ENCODE results near the gene SCLT1.
A peak's percentile ranks its signal among the peaks of the same experiment; 100 is the strongest.
"Not testable (repeated sequence)": the region's sequence is repeated elsewhere in the genome, so short reads cannot be mapped to it uniquely, and the experiment has no call there.

The SCLT1 gene

DNA sequence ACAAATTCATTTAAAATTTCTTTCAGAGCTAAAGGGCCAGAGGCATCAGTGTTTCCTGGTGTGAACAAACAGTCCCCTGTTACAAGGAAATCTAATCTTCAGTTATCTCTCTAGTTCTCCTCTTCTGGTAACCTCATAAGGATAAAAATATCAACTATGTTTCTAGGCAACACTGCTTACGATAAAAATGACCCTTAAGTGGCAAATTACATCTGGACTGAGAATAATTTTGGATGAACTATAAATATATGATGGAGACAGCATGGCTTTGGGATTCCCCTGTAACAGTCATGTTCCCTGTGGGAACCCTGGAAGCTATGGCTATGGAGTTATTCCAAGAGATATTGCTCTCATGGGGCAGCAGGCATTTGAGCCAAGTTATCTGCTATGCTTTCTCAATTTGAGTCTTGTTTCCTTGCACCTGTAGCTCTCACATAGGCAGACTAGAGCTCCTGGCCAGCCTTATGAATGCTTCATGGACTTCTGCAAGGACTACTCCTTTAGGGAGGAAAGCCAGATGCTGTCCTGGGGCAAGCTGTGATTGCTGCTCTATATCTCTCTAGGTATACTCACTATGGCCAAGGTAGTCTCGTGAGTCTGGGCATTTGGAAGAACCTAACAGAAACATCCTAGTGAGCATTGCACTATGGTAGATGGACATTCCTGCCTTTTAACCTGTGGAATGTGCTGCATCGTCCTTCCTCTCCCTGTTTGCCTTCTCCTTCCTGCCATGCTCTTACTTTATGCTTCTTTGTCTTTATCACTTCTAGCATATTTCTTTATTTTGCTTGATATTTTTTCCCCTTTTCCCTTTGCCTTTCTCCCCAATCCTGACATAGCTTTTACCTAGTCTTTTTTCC lies 16.9 kb upstream of the SCLT1 start:
- H3K4me1 ChIP-seq (ENCODE audit: insufficient read depth, low read length) = no peaks in the 10 kb centered on the region; the same call in 1 of the 2 replicates
- no peaks in the 10 kb centered on the region for H3K36me3 ChIP-seq (ENCODE audit: insufficient read depth, low read depth, low read length)
- no peak overlapping the region for H3K27ac ChIP-seq (ENCODE audit: low read length)
- H3K4me3 ChIP-seq (ENCODE audit: low read length) = no peak overlapping the region
- H3K27me3 ChIP-seq (ENCODE audit: insufficient read depth, low read length) = no peaks in the 10 kb centered on the region
- H3K9ac ChIP-seq (ENCODE audit: low read depth, low read length) = no peak overlapping the region
- H3K9me3 ChIP-seq (ENCODE audit: insufficient read depth, low read depth, low read length) = no peaks in the 10 kb centered on the region

GRCh38 chr4:129098531-129099001 lies 5.2 kb upstream of the SCLT1 start:
- Histone ChIP-seq H3K27me3 (ENCODE audit: insufficient read depth, low read length) (no peaks in the 10 kb centered on the region), H3K9me3 (ENCODE audit: insufficient read depth, low read depth, low read length) (no peaks in the 10 kb centered on the region), H3K4me1 (ENCODE audit: insufficient read depth, low read length) (no peaks in the 10 kb centered on the region), H3K9ac (ENCODE audit: low read depth, low read length) (no peak overlapping the region), H3K4me3 (ENCODE audit: low read length) (no peak overlapping the region), H3K27ac (ENCODE audit: low read length) (no peak overlapping the region), H3K36me3 (ENCODE audit: insufficient read depth, low read depth, low read length) (no peaks in the 10 kb centered on the region)

DNA sequence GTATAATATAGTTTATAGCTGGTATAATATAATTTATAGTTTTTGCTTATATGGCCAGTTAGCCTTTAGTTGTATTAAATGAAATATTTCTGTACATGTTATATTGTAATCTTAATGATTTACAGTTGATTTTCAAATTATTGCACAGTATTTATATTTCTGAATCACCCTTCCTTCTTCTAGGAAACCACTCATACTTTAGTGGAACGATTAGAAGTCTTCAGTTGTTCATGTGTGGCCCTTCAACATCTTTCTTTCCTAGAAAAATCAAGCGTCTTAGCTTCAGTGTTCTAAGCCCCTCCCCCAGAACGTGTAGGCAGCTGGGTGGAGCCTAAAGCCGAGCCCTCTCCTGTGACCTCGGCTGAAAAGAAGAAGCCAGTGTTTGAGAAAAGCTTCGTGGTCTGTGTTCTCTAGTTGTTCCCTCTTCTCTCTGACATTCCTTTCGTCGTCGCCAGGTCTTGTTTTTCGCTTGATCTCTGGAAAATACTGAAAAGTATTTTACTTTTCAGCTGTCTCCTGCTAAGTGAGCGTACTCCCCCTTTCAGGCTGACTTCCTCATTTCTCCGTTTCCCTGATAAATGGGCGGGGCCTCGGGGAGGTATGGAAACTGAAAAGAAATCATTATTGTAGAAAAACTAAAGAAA lies 2.6 kb upstream of the SCLT1 start, which contains the start of gene C4orf33:
Gene C4orf33 (plus strand): TSS at position 342 of the 644 bp plus-strand sequence. CDS start 6,459 bp downstream, outside the sequence.
- H3K9ac ChIP-seq (ENCODE audit: low read depth, low read length) = peak within 1 kb of the TSS; percentile 64; the same call in 1 of the 2 replicates
- no peaks in the 10 kb centered on the region for H3K27me3 ChIP-seq (ENCODE audit: insufficient read depth, low read length)
- H3K9me3 ChIP-seq (ENCODE audit: insufficient read depth, low read depth, low read length) = no peaks in the 10 kb centered on the region
- H3K4me3 ChIP-seq (ENCODE audit: low read length) = peak within 1 kb of the TSS; percentile 86
- peaks cover 4% of the 10 kb centered on the region for H3K4me1 ChIP-seq (ENCODE audit: insufficient read depth, low read length)
- H3K27ac ChIP-seq (ENCODE audit: low read length) = no peak within 1 kb of the TSS
- H3K36me3 ChIP-seq (ENCODE audit: insufficient read depth, low read depth, low read length) = no peaks in the 10 kb centered on the region

DNA sequence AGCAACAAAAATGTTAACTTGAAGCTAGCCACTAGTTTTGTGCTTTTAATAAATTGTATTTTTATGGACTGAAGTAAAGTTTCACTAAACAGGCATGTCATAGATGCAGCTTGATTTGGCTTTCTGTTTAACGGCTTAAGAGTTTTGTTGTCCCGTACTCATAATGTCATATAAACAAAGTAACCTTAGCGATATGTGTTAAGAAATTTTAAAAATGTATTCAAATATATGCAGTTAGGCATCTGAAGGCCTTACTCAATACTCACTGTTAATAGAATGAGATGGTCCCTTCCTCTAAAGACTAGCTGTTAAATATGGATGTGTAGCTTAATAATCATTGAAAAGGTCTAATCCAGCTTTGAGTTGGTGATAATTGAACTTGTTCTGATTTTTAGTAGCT lies 1.0 kb upstream of the SCLT1 start:
- Histone ChIP-seq H3K27ac (ENCODE audit: low read length) (no peak overlapping the region), H3K9me3 (ENCODE audit: insufficient read depth, low read depth, low read length) (no peaks in the 10 kb centered on the region), H3K4me3 (ENCODE audit: low read length) (no peak overlapping the region), H3K4me1 (ENCODE audit: insufficient read depth, low read length) (peaks cover 4% of the 10 kb centered on the region), H3K27me3 (ENCODE audit: insufficient read depth, low read length) (no peaks in the 10 kb centered on the region), H3K36me3 (ENCODE audit: insufficient read depth, low read depth, low read length) (no peaks in the 10 kb centered on the region), H3K9ac (ENCODE audit: low read depth, low read length) (no peak overlapping the region)

DNA sequence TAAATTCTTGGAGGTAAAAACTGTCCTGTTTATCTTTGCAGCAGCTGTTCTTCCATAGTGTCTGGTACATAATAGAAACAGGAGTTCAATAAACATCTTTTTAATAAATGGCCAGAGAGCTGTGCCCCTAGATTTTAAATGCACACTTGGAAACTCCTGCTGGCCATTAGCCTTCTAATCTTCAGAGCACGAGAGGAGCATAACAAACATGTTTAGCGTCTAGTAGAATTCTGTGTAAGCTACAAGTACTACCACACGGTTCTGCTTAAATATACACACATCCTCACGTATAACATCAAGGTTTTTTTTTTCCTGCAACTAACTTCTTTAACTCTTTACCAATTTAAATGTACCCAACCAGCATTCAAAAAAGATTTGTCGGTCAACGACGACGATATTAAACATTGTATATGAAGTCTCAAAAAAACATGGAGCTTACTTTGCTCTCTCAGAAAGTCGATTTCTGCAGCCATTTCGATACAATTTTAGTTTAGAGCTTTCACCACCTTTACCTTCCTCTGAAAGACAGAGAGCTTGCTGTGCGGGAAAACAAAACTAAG lies 628 bp downstream of the SCLT1 start:
- no peaks in the 10 kb centered on the region for H3K36me3 ChIP-seq (ENCODE audit: insufficient read depth, low read depth, low read length)
- peak overlapping the region; percentile 90 for H3K4me3 ChIP-seq (ENCODE audit: low read length)
- peak overlapping the region; percentile 37 for H3K27ac ChIP-seq (ENCODE audit: low read length)
- H3K9me3 ChIP-seq (ENCODE audit: insufficient read depth, low read depth, low read length) = no peaks in the 10 kb centered on the region
- peak overlapping the region; percentile 79; the same call in 1 of the 2 replicates for H3K9ac ChIP-seq (ENCODE audit: low read depth, low read length)
- H3K27me3 ChIP-seq (ENCODE audit: insufficient read depth, low read length) = no peaks in the 10 kb centered on the region
- H3K4me1 ChIP-seq (ENCODE audit: insufficient read depth, low read length) = peaks cover 4% of the 10 kb centered on the region

DNA sequence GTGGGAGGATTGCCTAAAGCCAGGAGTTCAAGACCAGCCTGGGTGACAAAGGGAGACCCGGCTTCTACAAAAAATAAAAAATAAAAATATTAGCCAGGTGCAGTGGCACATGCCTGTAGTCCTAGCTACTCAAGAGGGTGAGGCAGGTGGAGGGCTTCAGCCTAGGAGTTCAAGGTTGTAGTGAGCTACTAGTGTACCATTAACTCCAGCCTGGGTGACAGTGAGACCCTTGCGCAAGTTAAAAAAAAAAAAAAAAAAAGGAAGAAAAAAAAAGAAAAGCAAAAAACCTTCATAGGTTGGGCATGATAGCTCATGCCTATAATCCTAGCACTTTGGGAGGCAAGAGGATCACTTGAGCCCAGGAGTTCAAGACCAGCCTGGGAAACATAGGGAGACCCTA lies 5.8 kb downstream of the SCLT1 start:
- 0 out of 2 replicates have a peak, but pooled peaks cover 3% of the 10 kb centered on the region for H3K9me3 ChIP-seq (ENCODE audit: insufficient read depth, low read depth, low read length)
- H3K36me3 ChIP-seq (ENCODE audit: insufficient read depth, low read depth, low read length) = no peaks in the 10 kb centered on the region
- no peak overlapping the region for H3K27ac ChIP-seq (ENCODE audit: low read length)
- H3K9ac ChIP-seq (ENCODE audit: low read depth, low read length) = no peak overlapping the region
- no peak overlapping the region for H3K4me3 ChIP-seq (ENCODE audit: low read length)
- H3K4me1 ChIP-seq (ENCODE audit: insufficient read depth, low read length) = peaks cover 4% of the 10 kb centered on the region
- no peaks in the 10 kb centered on the region for H3K27me3 ChIP-seq (ENCODE audit: insufficient read depth, low read length)

GRCh38 chr4:129085472-129085871 lies 7.9 kb downstream of the SCLT1 start:
- peaks cover 10% of the 10 kb centered on the region; the same call in 1 of the 2 replicates for H3K9me3 ChIP-seq (ENCODE audit: insufficient read depth, low read depth, low read length)
- H3K9ac ChIP-seq (ENCODE audit: low read depth, low read length) = no peak overlapping the region
- H3K36me3 ChIP-seq (ENCODE audit: insufficient read depth, low read depth, low read length) = peaks cover 11% of the 10 kb centered on the region
- H3K27ac ChIP-seq (ENCODE audit: low read length) = no peak overlapping the region
- H3K27me3 ChIP-seq (ENCODE audit: insufficient read depth, low read length) = no peaks in the 10 kb centered on the region
- no peaks in the 10 kb centered on the region for H3K4me1 ChIP-seq (ENCODE audit: insufficient read depth, low read length)
- no peak overlapping the region for H3K4me3 ChIP-seq (ENCODE audit: low read length)

- H3K4me1 ChIP-seq (ENCODE audit: insufficient read depth, low read length) = no peaks in the 10 kb centered on the region
- no peak overlapping the region for H3K27ac ChIP-seq (ENCODE audit: low read length)
- H3K9me3 ChIP-seq (ENCODE audit: insufficient read depth, low read depth, low read length) = peaks cover 22% of the 10 kb centered on the region
- no peaks in the 10 kb centered on the region for H3K27me3 ChIP-seq (ENCODE audit: insufficient read depth, low read length)
- H3K4me3 ChIP-seq (ENCODE audit: low read length) = no peak overlapping the region
- peaks cover 39% of the 10 kb centered on the region for H3K36me3 ChIP-seq (ENCODE audit: insufficient read depth, low read depth, low read length)
- H3K9ac ChIP-seq (ENCODE audit: low read depth, low read length) = no peak overlapping the region
Measured at GRCh38 chr4:129082302-129082701, 11.0 kb downstream of the SCLT1 start.

DNA sequence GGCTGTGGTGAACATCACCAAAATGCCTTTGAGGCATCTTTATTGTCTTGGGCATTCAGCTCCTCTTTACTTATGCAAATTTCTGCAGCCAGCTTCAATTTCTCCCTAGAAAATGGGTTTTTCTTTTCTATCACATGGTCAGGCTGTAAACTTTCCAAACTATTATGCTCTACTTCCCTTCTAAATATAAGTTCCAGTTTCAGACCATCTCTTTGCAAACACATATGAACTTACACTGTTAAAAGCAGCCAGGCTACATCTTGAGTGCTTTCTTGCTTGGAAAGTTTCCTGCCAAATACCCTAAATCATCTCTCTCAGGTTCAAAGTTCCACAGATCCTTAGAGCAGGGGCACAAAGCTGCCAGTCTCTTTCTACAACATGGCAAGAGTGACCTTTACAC lies 13.2 kb downstream of the SCLT1 start:
- no peak overlapping the region for H3K27ac ChIP-seq (ENCODE audit: low read length)
- no peaks in the 10 kb centered on the region for H3K4me1 ChIP-seq (ENCODE audit: insufficient read depth, low read length)
- H3K9ac ChIP-seq (ENCODE audit: low read depth, low read length) = no peak overlapping the region
- peaks cover 40% of the 10 kb centered on the region for H3K36me3 ChIP-seq (ENCODE audit: insufficient read depth, low read depth, low read length)
- no peaks in the 10 kb centered on the region for H3K27me3 ChIP-seq (ENCODE audit: insufficient read depth, low read length)
- peaks cover 18% of the 10 kb centered on the region for H3K9me3 ChIP-seq (ENCODE audit: insufficient read depth, low read depth, low read length)
- no peak overlapping the region for H3K4me3 ChIP-seq (ENCODE audit: low read length)

DNA sequence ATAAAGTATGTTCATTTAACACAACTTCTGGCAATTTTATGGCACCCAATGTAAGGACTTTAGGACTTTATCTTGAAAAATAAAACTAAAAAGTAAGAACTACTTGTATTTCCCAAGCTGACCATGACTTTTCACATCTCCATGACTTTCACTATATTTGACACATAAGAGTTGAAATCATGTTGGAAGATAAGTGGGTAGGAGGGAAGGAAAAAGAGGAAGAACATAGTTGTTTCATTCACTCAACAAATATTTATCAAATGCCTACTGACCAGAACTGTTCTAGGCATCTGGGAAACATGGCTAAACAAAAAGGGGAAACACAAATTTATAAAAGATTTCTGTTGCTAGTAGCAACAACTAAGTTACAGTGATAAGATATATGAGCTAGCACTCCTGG lies 16.0 kb downstream of the SCLT1 start:
- Histone ChIP-seq H3K36me3 (ENCODE audit: insufficient read depth, low read depth, low read length) (peaks cover 48% of the 10 kb centered on the region), H3K9me3 (ENCODE audit: insufficient read depth, low read depth, low read length) (peaks cover 25% of the 10 kb centered on the region), H3K4me1 (ENCODE audit: insufficient read depth, low read length) (no peaks in the 10 kb centered on the region)

GRCh38 chr4:129069537-129069936 lies 23.8 kb downstream of the SCLT1 start:
- H3K27ac ChIP-seq (ENCODE audit: low read length); H3K4me3 ChIP-seq (ENCODE audit: low read length); H3K9ac ChIP-seq (ENCODE audit: low read depth, low read length); H3K4me1 ChIP-seq (ENCODE audit: insufficient read depth, low read length); H3K27me3 ChIP-seq (ENCODE audit: insufficient read depth, low read length): not testable (repeated sequence)
- peaks cover 13% of the 10 kb centered on the region for H3K36me3 ChIP-seq (ENCODE audit: insufficient read depth, low read depth, low read length)
- peaks cover 16% of the 10 kb centered on the region for H3K9me3 ChIP-seq (ENCODE audit: insufficient read depth, low read depth, low read length)

More for the DNA sequence above, 16.0 kb downstream of the SCLT1 start:
- H3K9ac ChIP-seq (ENCODE audit: low read depth, low read length) = no peak overlapping the region
- no peak overlapping the region for H3K4me3 ChIP-seq (ENCODE audit: low read length)
- H3K27me3 ChIP-seq (ENCODE audit: insufficient read depth, low read length) = no peaks in the 10 kb centered on the region
- H3K27ac ChIP-seq (ENCODE audit: low read length) = no peak overlapping the region
